Measurements from ENCODE around the gene C4A.
A peak's percentile ranks its signal among the peaks of the same experiment; 100 is the strongest.
"Not testable (repeated sequence)": the region's sequence is repeated elsewhere in the genome, so short reads cannot be mapped to it uniquely, and the experiment has no call there.

C4A gene

GRCh38 chr6:32037136-32037535 lies 55.3 kb downstream of the C4A start:
- not testable (repeated sequence) for DNase-seq

DNA sequence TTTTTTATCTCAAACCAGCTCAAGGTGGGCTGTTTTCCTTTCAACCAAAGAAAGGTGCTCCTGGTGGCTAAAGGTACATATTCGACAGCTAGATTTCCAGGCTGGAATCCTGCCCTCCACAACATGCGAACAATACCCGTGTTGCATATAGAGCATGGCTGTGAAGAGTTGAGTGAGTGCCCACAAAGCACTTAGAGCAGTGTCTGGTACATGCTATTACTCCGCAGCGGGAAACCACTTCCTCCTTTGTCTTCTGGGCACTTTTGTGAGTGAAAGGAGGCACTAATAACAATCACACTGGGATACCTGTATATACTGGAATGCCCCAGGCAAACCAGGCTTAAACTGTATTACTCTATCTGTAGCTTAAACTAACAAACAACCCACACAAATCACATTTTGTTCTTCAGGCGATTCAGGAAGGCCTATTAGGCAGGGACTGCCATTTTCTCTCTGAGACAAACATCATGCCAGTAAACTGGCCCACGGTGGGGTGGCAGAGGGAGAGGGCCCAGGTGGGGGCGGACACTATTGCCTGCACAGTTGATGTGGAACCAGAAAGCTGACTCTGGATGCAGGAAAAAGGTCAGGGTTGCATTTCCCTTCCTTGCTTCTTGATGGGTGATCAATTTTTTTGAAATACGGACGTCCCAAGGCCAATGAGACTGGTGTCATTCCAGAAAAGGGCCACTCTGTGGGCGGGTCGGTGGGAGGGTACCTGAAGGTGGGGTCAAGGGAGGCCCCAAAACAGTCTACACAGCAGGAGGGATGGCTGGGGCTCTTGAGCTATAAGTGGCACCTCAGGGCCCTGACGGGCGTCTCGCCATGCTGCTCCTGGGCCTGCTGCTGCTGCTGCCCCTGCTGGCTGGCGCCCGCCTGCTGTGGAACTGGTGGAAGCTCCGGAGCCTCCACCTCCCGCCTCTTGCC lies 56.0 kb downstream of the C4A start, which contains the start of gene CYP21A2:
Gene CYP21A2 (plus strand): TSS at position 818 of the 927 bp plus-strand sequence. CDS start 8 bp downstream, at position 826.
- not testable (repeated sequence) for DNase-seq

- DNase-seq, result not testable (repeated sequence)
Observed at GRCh38 chr6:32038878-32039277, 57.0 kb downstream of the C4A start.

GRCh38 chr6:32039321-32040274 lies 57.7 kb downstream of the C4A start:
- not testable (repeated sequence) for DNase-seq

- DNase-seq, result not testable (repeated sequence)
Observed at GRCh38 chr6:32040299-32041049, 58.6 kb downstream of the C4A start.

- DNase-seq, result not testable (repeated sequence)
Observed at GRCh38 chr6:32041050-32041321, 59.1 kb downstream of the C4A start.

DNA sequence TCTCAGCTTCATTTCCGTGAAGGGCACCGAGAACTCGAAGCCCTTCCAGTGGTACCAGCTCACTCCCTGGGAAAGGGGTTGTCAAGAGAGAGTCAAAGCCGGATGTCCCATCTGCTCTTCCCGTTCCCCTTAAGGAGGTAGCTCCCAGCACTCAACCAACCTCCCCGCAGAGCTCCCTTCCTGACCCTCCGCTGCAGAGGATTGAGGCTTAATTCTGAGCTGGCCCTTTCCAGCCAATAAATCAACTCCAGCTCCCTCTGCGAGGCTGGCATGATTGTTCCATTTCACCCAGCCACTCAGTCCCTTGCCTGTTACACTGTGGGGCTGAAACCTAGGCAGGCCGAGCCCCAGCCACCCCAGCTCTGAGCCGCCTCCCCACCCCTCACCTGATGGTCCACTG lies 59.5 kb downstream of the C4A start:
- DNase-seq, result not testable (repeated sequence)

GRCh38 chr6:32042276-32042675 lies 60.4 kb downstream of the C4A start:
- DNase-seq, result not testable (repeated sequence)

DNA sequence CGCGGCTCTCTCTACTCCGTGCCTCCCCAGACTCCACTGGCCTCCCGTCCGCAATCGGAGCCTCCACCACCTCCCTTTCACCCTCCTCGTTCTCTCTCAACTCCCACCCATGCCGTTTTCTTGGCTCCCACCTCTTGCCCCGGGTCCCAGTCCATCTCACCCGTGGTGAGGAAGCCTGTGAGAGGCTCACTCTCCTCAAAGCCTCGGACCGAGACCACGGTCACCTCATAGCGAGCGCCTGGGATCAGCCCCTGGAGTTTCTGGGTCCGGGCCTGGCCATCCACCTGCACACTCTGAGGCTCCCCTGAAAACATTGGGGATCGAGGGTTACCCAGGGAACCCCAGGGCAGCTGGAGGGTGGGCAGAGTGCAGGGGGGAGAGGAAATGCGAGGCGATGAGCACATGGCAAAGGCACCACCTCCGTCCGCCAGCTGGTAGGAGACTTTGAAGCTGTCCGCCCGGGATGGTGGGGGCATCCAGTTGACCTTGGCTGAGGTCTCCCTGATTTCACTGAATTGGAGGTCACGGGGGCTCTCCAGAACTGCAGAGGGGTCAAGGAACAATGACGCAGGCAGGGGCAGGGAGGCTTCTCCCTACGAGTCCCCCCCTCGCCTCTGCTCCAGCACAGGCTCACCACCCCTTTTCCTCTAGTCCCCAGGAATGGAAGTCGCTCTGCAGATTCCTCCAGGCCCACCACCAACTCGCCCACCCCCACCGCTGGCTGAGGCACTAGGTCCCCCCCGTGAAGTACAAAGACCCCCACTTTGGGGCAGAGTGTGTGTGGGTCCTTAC lies 61.9 kb downstream of the C4A start:
- DNase-seq, result not testable (repeated sequence)

DNA sequence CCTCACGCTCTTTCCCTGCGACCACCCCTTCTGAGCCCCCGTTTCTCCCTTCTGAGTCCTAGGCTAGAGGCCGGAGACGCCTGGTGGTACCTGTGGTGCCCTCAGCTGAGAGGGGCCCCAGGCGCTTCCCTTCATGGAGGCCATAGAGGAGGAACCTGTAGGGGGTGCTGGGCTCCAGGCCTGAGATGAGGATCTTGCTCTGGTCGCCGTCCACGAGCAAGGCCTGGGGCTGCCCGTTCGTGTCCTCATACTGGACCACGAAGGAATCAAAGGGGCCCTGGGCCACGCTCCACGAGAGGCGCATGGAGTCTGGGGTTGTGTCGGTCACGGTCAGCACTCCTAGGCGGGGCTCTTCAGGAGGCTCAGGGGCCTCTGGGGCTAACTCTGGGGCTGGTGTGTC lies 63.1 kb downstream of the C4A start:
- not testable (repeated sequence) for DNase-seq

DNA sequence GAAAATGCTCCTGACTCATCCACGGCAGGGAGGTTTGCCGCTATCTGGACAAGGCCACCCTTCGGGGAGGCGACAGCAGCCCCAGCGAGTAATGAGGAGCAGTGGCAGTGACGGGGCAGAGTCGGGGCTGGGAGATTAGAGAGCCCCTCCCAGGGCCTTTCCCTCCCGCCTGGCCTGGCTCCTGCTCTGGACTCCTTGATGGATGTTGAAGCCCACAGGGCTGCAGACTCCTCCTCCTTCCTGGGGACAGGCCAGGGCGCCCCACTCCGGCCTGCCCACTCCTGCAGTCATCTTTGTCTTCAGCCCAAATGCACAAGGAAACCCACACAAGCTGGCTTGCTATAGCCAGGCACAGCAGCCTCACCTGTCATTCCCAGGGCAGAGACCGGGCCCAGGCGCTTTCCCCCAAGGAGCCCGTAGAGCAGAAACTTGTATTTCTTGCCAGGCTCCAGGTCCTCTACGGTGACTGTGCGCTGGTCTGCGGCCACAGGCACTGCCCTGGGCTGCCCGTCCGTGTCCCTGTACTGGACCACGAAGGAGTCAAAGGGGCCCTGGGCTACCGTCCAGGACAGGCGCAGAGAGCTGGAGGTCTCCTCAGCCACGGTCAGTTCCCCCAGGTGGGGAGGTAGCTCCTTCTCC lies 64.1 kb downstream of the C4A start:
- DNase-seq, result no peak

GRCh38 chr6:32046450-32047083 lies 64.7 kb downstream of the C4A start:
- peak; percentile 8 for DNase-seq

DNA sequence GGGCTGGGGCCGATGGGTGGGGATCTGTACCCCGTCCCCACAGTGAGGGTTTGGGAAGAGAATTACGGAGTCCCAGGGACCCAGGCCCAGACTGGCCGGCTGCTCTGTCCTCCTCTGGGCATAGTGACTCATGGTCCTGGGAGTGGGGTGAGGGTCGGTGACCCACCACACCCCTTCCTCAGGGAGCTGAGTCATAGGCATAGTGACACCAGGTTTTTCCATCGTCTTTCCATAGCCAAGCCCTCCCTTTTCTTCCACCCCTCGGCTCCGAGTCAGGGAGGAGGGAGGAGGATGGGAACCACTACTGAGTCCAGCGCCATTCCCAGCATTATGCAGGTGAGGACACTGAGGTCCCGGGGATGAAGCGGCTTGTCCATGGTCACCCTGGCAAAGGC lies 65.2 kb downstream of the C4A start:
- no peak for DNase-seq

GRCh38 chr6:32047539-32047854 lies 65.6 kb downstream of the C4A start:
- no peak for DNase-seq

DNA sequence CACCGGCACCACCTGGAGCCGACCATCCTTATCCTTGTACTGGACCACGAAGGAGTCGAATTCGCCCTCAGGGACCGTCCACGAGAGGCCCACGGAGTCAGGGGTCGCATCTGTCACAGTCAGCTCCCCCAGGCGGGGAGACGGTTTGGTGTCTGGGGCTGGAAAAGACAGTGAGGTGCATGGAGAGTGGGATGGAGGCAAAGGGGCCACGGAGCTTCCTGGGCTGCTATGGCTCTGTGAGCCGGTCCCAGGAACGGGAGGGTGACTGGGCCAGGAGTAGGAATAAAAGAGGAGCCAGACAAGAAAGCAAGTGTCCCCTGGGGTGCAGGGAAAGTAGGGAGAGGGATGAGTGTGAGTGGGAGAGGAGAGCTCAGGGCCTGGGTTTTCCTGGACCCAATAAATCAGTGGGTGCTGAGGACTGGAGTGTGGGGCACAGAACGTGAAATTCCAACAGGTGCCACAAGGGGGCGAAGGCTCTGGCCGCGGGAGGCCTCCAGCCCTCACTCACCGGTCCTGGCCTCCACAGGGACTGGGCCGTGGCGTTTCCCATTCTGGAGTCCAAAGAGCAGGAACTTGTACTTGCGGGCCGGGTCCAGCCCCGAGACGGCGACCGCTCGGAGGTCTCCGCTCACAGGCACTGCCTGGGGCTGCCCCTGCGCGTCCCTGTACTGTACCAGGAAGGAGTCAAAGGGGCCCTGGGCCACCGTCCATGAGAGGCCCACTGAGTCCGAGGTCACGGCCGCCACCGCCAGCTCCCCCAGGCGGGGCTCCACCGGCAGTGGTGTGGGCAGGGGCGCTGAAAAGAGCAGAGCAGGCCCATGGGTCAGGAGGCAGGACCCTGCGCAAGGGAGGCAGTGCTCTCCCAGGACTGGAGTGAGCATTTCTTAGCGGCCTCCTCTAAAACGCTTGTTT lies 66.3 kb downstream of the C4A start:
- DNase-seq, result peak; percentile 52

DNA sequence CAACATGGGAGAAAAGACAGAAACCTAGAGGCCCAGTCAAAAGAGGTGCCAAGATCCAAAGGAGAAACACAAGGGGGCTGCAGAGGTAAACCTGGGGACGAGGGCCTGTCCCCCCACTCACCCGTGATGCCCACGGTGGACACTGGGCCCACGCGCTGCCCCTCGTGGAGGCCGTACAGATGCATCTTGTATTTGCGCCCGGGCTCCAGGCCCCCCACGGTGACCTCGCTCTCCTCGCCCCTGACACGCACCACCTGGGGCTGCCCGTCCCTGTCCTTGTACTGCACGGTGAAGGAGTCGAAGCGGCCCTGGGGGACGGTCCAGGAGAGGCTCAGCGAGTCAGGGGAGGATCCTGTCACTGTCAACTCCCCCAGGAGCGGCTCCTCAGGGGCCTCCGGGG lies 67.3 kb downstream of the C4A start:
- DNase-seq, result not testable (repeated sequence)

DNA sequence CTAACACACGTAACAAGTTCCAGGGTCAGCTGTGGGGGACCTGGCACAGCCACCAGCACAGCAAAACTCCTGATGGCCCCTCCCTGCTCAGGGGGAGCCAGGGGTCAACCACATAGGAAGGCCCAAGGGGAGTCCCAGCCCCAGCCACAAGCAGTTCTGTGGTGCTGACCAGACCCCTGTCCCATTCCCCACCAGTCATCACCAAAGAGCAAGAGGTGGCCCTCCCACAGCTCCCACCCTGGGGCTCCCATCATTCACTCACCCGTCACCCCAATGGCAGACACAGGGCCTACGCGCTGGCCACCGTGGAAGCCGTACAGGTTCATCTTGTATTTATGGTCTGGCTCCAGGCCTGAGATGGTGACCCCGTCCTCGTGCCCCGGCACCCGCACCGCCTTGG lies 67.9 kb downstream of the C4A start:
- not testable (repeated sequence) for DNase-seq

DNA sequence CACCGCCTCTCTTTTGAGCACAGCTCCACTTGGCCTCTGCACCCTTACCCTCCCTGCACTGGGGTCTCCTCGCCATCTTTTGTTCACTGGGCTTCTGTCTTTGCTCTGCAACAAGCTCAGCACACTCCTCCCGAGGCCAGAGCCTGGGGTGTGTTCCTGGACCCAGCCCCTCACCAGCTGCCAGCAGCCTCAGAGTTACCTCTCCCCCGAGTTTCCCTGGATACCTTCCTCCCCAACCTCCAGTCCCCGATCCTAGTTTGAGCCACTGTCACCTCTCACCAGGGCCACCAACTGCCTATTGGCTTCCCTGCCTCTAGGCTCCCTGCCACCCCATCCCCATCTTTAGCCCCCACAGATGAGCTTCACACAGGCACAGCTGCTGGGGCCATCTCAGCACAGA lies 68.7 kb downstream of the C4A start:
- DNase-seq, result no peak
